ENCODE measurements around the gene IL17D.

DNA sequence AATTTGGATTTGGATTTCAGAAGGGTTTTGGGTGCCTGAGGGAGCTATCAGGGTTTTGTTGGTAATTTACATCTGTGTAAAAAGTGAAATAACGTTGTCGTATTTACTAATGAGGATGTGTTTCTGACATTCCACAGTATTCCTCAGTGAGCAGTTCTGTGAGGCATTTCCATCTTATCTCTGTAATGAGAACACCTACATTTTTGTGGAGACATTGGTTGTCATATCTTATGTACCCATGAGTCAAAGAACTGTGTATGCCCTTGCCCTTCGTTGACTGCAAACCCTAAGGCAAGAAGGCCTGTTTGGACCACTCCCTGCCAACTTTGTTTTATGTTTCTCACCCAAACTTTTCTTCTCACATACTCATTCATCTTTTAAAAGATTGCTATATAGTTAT, 14.2 kb upstream of the IL17D start:
- TF ChIP-seq POLR2A (IDR thresholded peaks at IDR 0.05; ENCODE audit: low read depth) (no peak), EP300 (IDR thresholded peaks at IDR 0.05) (no peak)
- TF ChIP-seq, protein P1, sequence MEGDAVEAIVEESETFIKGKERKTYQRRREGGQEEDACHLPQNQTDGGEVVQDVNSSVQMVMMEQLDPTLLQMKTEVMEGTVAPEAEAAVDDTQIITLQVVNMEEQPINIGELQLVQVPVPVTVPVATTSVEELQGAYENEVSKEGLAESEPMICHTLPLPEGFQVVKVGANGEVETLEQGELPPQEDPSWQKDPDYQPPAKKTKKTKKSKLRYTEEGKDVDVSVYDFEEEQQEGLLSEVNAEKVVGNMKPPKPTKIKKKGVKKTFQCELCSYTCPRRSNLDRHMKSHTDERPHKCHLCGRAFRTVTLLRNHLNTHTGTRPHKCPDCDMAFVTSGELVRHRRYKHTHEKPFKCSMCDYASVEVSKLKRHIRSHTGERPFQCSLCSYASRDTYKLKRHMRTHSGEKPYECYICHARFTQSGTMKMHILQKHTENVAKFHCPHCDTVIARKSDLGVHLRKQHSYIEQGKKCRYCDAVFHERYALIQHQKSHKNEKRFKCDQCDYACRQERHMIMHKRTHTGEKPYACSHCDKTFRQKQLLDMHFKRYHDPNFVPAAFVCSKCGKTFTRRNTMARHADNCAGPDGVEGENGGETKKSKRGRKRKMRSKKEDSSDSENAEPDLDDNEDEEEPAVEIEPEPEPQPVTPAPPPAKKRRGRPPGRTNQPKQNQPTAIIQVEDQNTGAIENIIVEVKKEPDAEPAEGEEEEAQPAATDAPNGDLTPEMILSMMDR (IDR thresholded peaks at IDR 0.05): no peak
